ENCODE measurements around the gene CLCN2. TPM values are rescaled to one million over a fixed set of nuclear protein-coding genes. Genes with fewer than 3 reads are reported as not detected.

CLCN2 gene
- total and polyA plus RNA-seq, 2 of the 8 experiments (the other 6 are each of a cell fraction or from before 2014, with no cell fraction given): 13.7 to 16.1 TPM

DNA sequence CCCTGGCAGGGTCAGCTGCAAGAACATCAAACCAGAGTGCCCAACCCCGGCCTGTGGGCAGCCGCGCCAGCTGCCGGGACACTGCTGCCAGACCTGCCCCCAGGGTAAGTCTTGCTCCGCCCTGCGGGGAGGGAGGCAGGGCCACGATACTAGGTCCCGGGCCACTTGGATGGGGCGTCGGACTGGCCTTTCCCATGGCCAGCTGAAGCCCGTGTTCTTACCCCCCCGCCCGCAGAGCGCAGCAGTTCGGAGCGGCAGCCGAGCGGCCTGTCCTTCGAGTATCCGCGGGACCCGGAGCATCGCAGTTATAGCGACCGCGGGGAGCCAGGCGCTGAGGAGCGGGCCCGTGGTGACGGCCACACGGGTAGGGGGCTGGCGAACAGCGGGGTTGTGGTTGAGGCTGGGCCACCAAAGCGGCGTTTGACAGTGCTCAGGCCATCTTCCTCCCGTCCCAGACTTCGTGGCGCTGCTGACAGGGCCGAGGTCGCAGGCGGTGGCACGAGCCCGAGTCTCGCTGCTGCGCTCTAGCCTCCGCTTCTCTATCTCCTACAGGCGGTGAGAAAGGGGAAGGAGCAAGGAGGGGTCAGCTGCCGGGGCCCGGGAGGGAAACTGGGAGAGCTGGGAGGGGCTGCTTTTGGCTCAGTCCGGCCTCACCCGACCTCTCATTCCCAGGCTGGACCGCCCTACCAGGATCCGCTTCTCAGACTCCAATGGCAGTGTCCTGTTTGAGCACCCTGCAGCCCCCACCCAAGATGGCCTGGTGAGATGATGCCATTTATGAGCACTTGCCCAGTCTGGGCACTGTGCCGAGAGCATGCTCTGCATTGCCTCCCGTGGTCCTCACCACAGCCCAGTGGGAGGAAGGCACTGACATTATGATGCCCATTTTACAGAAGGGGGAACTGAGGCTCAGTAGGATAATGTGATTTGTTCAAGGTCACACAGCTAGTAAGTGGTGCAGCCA lies 20.1 kb upstream of the CLCN2 start (continued):
- TF ChIP-seq TBP (IDR thresholded peaks at IDR 0.05; ENCODE audit: low read depth, low read length) (no peak), MAFK (IDR thresholded peaks at IDR 0.05; ENCODE audit: low read depth, low read length) (no peak), EGR1 (IDR thresholded peaks at IDR 0.05; ENCODE audit: borderline replicate concordance, low read depth, low read length) (no peak), CREB1 (IDR thresholded peaks at IDR 0.05) (no peak)
